ENCODE results near the gene CPNE4.
"Not testable (repeated sequence)": the region's sequence is repeated elsewhere in the genome, so short reads cannot be mapped to it uniquely, and the experiment has no call there.

Gene CPNE4

DNA sequence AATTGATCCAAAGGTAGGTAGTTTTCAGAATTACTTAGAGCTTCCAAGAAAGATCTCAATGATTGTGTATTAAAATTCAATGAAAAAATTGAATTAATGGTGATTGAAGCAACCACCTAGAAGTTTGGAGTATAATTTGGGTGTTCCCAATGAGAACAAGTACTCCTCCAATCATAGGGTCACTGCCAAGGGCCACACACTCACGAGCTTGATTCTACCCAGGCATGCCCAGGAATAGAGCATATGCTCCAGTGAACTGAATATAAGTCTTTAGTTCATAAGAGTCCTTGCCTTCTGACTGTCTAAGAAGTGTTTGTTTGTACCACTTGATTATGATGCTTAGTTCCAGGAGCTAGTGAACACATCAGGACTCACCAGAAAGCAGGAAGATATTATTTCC is 133.9 kb downstream of the CPNE4 start:
- ATAC-seq (replicated peaks) (no peak), DNase-seq (no peak)
- H3K27me3 Mint-ChIP-seq = no peaks in the 10 kb centered on the region
- H3K4me3 Mint-ChIP-seq = no peak overlapping the region
- H3K27ac Mint-ChIP-seq = no peak overlapping the region
- H3K36me3 Mint-ChIP-seq = no peaks in the 10 kb centered on the region
- peaks cover 0 to 3% of the 10 kb centered on the region in 2 donors for H3K9me3 Mint-ChIP-seq
- H3K4me1 Mint-ChIP-seq = no peaks in the 10 kb centered on the region

GRCh38 chr3:131899021-131899420 is 135.8 kb downstream of the CPNE4 start:
- no peaks in the 10 kb centered on the region for H3K9me3 Mint-ChIP-seq
- H3K4me3 Mint-ChIP-seq = no peak overlapping the region
- no peak overlapping the region for H3K27ac Mint-ChIP-seq
- H3K36me3 Mint-ChIP-seq = no peaks in the 10 kb centered on the region
- no peaks in the 10 kb centered on the region for H3K27me3 Mint-ChIP-seq
- ATAC-seq (replicated peaks) (no peak), DNase-seq (no peak)
- no peaks in the 10 kb centered on the region for H3K4me1 Mint-ChIP-seq

- no peaks in the 10 kb centered on the region for H3K9me3 Mint-ChIP-seq
- no peak for DNase-seq
Measured at GRCh38 chr3:131898346-131898745, 136.5 kb downstream of the CPNE4 start.

GRCh38 chr3:131896285-131896684 is 138.5 kb downstream of the CPNE4 start:
- Mint-ChIP-seq H3K36me3 (no peaks in the 10 kb centered on the region), H3K27me3 (no peaks in the 10 kb centered on the region), H3K4me3 (no peak overlapping the region), H3K9me3 (peaks cover 0 to 1% of the 10 kb centered on the region in 2 donors), H3K4me1 (no peaks in the 10 kb centered on the region), H3K27ac (no peak overlapping the region)
- DNase-seq (no peak), ATAC-seq (replicated peaks) (no peak)

More at GRCh38 chr3:131898346-131898745, 136.5 kb downstream of the CPNE4 start:
- H3K27ac Mint-ChIP-seq = no peak overlapping the region
- ATAC-seq (replicated peaks) = no peak
- no peak overlapping the region for H3K4me3 Mint-ChIP-seq
- H3K27me3 Mint-ChIP-seq = no peaks in the 10 kb centered on the region
- H3K4me1 Mint-ChIP-seq = no peaks in the 10 kb centered on the region
- H3K36me3 Mint-ChIP-seq = no peaks in the 10 kb centered on the region

- Mint-ChIP-seq H3K4me1 (no peaks in the 10 kb centered on the region), H3K36me3 (no peaks in the 10 kb centered on the region), H3K9me3 (peaks cover 0 to 1% of the 10 kb centered on the region in 2 donors), H3K27ac (no peak overlapping the region), H3K27me3 (no peaks in the 10 kb centered on the region), H3K4me3 (no peak overlapping the region)
- no peak for ATAC-seq (replicated peaks)
- no peak for DNase-seq
Measured at GRCh38 chr3:131895766-131896165, 139.0 kb downstream of the CPNE4 start.

GRCh38 chr3:131892331-131892730 is 142.5 kb downstream of the CPNE4 start:
- ATAC-seq (replicated peaks) (peak; percentile 29 to 34), DNase-seq (no peak)
- H3K27me3 Mint-ChIP-seq = no peaks in the 10 kb centered on the region
- H3K4me1 Mint-ChIP-seq = no peaks in the 10 kb centered on the region
- H3K9me3 Mint-ChIP-seq = peaks cover under 1 to 1% of the 10 kb centered on the region in 2 donors
- H3K27ac Mint-ChIP-seq = no peak overlapping the region
- H3K36me3 Mint-ChIP-seq = no peaks in the 10 kb centered on the region
- H3K4me3 Mint-ChIP-seq = no peak overlapping the region

DNA sequence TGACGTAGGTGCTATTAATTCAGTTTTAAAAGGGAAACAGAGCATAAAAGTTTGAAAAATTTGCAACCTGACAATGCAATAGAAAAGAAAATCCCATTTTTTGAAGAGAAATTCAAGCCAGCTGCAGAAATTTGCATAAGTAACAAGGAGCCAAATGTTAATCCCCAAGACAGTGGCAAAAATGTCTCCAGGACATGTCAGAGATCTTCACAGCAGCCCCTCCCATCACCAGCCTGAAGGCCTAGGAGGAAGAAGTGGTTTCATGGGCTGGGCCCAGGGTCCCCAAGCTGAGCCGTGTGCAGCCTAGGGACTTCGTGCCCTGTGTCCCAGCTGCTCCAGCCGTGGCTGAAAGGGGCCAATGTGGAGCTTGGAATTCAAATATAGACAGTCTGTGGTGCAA is 148.9 kb downstream of the CPNE4 start:
- H3K27ac Mint-ChIP-seq, H3K9me3 Mint-ChIP-seq, H3K4me3 Mint-ChIP-seq: not testable (repeated sequence)

DNA sequence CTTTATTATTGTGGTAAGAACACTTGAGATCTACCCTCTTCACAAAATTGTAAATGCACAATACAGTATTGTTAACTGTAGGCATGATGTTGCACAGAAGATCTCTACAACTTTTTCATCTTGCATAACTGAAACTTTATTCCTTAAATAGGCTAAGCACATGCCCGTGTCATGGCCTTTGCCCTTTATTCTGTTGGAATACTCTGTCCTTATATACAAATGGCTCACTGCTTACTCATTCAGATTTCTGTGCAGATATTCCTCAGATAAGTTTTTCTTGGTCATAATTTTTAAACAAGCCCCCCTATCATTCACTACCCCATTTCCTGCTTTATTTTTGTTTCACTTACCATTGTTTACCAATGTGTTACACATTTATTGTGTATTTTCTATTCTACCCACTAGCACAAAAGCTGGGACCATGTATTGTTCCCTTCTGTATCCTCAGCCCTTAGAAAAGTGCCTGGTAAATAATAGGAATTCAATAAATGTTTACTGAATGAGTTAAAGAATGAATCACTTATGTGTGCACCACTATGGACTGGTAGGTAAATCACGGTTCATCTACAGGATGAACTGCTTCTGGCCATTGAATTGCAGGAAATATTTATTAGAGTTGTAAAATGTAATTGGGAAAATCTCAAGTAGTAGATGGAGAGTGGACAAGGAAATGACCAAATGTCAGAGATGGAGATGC is 151.0 kb downstream of the CPNE4 start:
- H3K27ac Mint-ChIP-seq = no peak overlapping the region
- H3K27me3 Mint-ChIP-seq = peaks cover 0 to 4% of the 10 kb centered on the region in 2 donors
- peaks cover 0 to 4% of the 10 kb centered on the region in 2 donors for H3K9me3 Mint-ChIP-seq
- no peaks in the 10 kb centered on the region for H3K4me1 Mint-ChIP-seq
- no peak overlapping the region for H3K4me3 Mint-ChIP-seq
- no peak for DNase-seq
- no peak for ATAC-seq (replicated peaks)
- H3K36me3 Mint-ChIP-seq = no peaks in the 10 kb centered on the region

More for the DNA sequence above, 148.9 kb downstream of the CPNE4 start:
- not testable (repeated sequence) for H3K4me1 Mint-ChIP-seq; DNase-seq; ATAC-seq (replicated peaks); H3K36me3 Mint-ChIP-seq; H3K27me3 Mint-ChIP-seq

GRCh38 chr3:131883086-131883485 is 151.7 kb downstream of the CPNE4 start:
- no peaks in the 10 kb centered on the region for H3K36me3 Mint-ChIP-seq
- H3K27me3 Mint-ChIP-seq = peaks cover 0 to 4% of the 10 kb centered on the region in 2 donors
- no peak for DNase-seq
- H3K4me3 Mint-ChIP-seq = no peak overlapping the region
- peaks cover 0 to 4% of the 10 kb centered on the region in 2 donors for H3K9me3 Mint-ChIP-seq
- ATAC-seq (replicated peaks) = no peak
- H3K4me1 Mint-ChIP-seq = no peaks in the 10 kb centered on the region
- no peak overlapping the region for H3K27ac Mint-ChIP-seq

DNA sequence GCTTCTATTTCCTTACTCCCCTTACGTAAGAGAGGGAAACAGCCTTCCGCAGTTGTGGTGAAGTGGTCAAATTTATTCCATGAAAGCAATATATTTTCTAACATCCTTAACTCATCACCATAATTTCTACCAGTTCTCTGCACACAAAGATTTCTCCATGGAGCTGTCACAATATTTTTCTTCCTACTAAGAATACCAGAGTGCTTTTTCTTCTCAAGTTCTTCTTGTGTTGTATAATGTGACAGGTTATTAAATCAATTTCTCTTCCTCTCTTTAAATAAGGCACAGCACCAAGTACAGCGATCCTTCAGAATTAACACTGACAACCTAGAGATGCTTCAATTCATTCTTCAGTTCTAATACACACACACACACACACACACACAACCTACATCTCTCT is 153.0 kb downstream of the CPNE4 start:
- no peaks in the 10 kb centered on the region for H3K4me1 Mint-ChIP-seq
- H3K27me3 Mint-ChIP-seq = no peaks in the 10 kb centered on the region

GRCh38 chr3:131880948-131881347 is 153.9 kb downstream of the CPNE4 start:
- no peaks in the 10 kb centered on the region for H3K36me3 Mint-ChIP-seq
- H3K4me3 Mint-ChIP-seq = no peak overlapping the region
- H3K27me3 Mint-ChIP-seq = no peaks in the 10 kb centered on the region
- no peaks in the 10 kb centered on the region for H3K4me1 Mint-ChIP-seq
- no peaks in the 10 kb centered on the region for H3K9me3 Mint-ChIP-seq
- ATAC-seq (replicated peaks) = no peak
- DNase-seq = no peak
- no peak overlapping the region for H3K27ac Mint-ChIP-seq

More for the DNA sequence above, 153.0 kb downstream of the CPNE4 start:
- H3K4me3 Mint-ChIP-seq = no peak overlapping the region
- ATAC-seq (replicated peaks) = no peak
- H3K9me3 Mint-ChIP-seq = no peaks in the 10 kb centered on the region
- no peak for DNase-seq
- no peak overlapping the region for H3K27ac Mint-ChIP-seq
- no peaks in the 10 kb centered on the region for H3K36me3 Mint-ChIP-seq

GRCh38 chr3:131868203-131868602 is 166.6 kb downstream of the CPNE4 start:
- Mint-ChIP-seq H3K27ac (no peak overlapping the region), H3K27me3 (no peaks in the 10 kb centered on the region), H3K36me3 (no peaks in the 10 kb centered on the region), H3K9me3 (no peaks in the 10 kb centered on the region), H3K4me3 (no peak overlapping the region), H3K4me1 (no peaks in the 10 kb centered on the region)
- DNase-seq = no peak
- no peak for ATAC-seq (replicated peaks)

DNA sequence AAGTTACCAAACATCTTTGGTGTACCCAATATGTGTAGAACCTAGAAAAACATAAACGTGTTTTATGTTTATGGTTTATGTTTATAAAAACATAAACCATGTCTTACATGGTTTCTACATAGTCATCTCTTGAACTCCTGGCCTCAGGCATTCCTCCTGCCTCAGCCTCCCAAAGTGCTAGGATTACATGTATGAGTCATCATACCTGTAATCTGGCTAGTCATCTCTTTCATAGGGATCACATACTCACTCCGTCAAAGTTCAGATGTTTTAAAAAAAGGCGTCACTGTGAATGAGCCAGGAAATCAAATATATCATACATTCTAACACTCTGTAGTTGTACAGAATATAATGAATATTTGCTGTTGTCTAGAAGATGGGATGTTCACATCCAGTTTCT is 178.6 kb downstream of the CPNE4 start:
- Mint-ChIP-seq H3K9me3 (no peaks in the 10 kb centered on the region), H3K4me1 (no peaks in the 10 kb centered on the region), H3K4me3 (no peak overlapping the region), H3K36me3 (no peaks in the 10 kb centered on the region), H3K27me3 (no peaks in the 10 kb centered on the region), H3K27ac (no peak overlapping the region)
- ATAC-seq (replicated peaks) (no peak), DNase-seq (no peak)

- Mint-ChIP-seq H3K36me3 (no peaks in the 10 kb centered on the region), H3K27me3 (no peaks in the 10 kb centered on the region), H3K9me3 (no peaks in the 10 kb centered on the region), H3K27ac (no peak overlapping the region), H3K4me3 (no peak overlapping the region), H3K4me1 (no peaks in the 10 kb centered on the region)
- DNase-seq (no peak), ATAC-seq (replicated peaks) (no peak)
Measured at GRCh38 chr3:131850223-131850622, 184.6 kb downstream of the CPNE4 start.

- H3K4me3 Mint-ChIP-seq = no peak overlapping the region
- ATAC-seq (replicated peaks) (no peak), DNase-seq (no peak)
- no peaks in the 10 kb centered on the region for H3K27me3 Mint-ChIP-seq
- H3K9me3 Mint-ChIP-seq = no peaks in the 10 kb centered on the region
- H3K4me1 Mint-ChIP-seq = no peaks in the 10 kb centered on the region
- no peak overlapping the region for H3K27ac Mint-ChIP-seq
- H3K36me3 Mint-ChIP-seq = no peaks in the 10 kb centered on the region
Measured at GRCh38 chr3:131849616-131850015, 185.2 kb downstream of the CPNE4 start.

Data from stimulated activated naive B cell treated with anti-CD40 and anti-IgM and Interleukin-4, amounts not matched to agents 10 μg/mL and 1 μg/mL and 100 μg/mL, for 72 hours (primary cell).